Measurements from ENCODE around the gene DRC1. TPM values are rescaled to one million over a fixed set of nuclear protein-coding genes. Genes with fewer than 3 reads are reported as not detected.

The DRC1 gene
- total and polyA plus RNA-seq, 8 donors: 0.19 to 0.54 TPM; not detected in 6

GRCh38 chr2:26485725-26486418 lies 84.2 kb downstream of the DRC1 start:
- intact Hi-C loops (cut with DNase I): no loop called here
- peaks cover 8 to 15% (median 11%) of the 10 kb centered on the region in 3 donors for H3K4me1 ChIP-seq
- FAIRE-seq (no peak), ATAC-seq (no peak), DNase-seq (peak in 1 of 6 donors; percentile 57)
- no peaks in the 10 kb centered on the region for H3K36me3 ChIP-seq
- no peak overlapping the region for H3K27ac ChIP-seq
- WGBS, 2 donors: 86 to 93% methylated on average over 8 of the region's 8 CpGs
- no peak for TF ChIP-seq CTCF (IDR thresholded peaks at IDR 0.05)
- no peak overlapping the region for H3K4me3 ChIP-seq
- H3K9me3 ChIP-seq: no peaks in the 10 kb centered on the region
- H3K27me3 ChIP-seq: no peaks in the 10 kb centered on the region

- no peaks in the 10 kb centered on the region for H3K9me3 ChIP-seq
- no peak for ATAC-seq
- H3K27me3 ChIP-seq: no peaks in the 10 kb centered on the region
- peaks cover 8 to 15% (median 11%) of the 10 kb centered on the region in 3 donors for H3K4me1 ChIP-seq
- 94 to 95% methylated on average over 3 of the region's 3 CpGs for WGBS, 2 donors
- no peaks in the 10 kb centered on the region for H3K36me3 ChIP-seq
- DNase-seq: no peak
- TF ChIP-seq CTCF (IDR thresholded peaks at IDR 0.05): no peak
- no peak overlapping the region for H3K4me3 ChIP-seq
- H3K27ac ChIP-seq: no peak overlapping the region
- no peak for FAIRE-seq
- intact Hi-C loops (cut with DNase I): no loop called here
Observed at GRCh38 chr2:26486789-26487188, 85.1 kb downstream of the DRC1 start.

GRCh38 chr2:26487192-26487591 lies 85.5 kb downstream of the DRC1 start:
- Histone ChIP-seq H3K36me3 (no peaks in the 10 kb centered on the region), H3K4me1 (peaks cover 8 to 15% (median 11%) of the 10 kb centered on the region in 3 donors), H3K4me3 (no peak overlapping the region), H3K27ac (no peak overlapping the region), H3K9me3 (no peaks in the 10 kb centered on the region), H3K27me3 (no peaks in the 10 kb centered on the region)
- no peak for TF ChIP-seq CTCF (IDR thresholded peaks at IDR 0.05)
- ATAC-seq (no peak), DNase-seq (no peak), FAIRE-seq (no peak)
- WGBS, 2 donors: 77 to 81% methylated on average over 5 of the region's 5 CpGs
- intact Hi-C loops (cut with DNase I): no loop called here

GRCh38 chr2:26488463-26489212 lies 86.9 kb downstream of the DRC1 start:
- H3K27me3 ChIP-seq: no peaks in the 10 kb centered on the region
- DNase-seq (peak in 1 of 6 donors; percentile 30), FAIRE-seq (no peak), ATAC-seq (no peak)
- H3K4me3 ChIP-seq: no peak overlapping the region
- intact Hi-C loops (cut with DNase I): no loop called here
- peaks cover 6 to 10% (median 7%) of the 10 kb centered on the region in 3 donors for H3K4me1 ChIP-seq
- WGBS, 2 donors: 87 to 92% methylated on average over 20 of the region's 20 CpGs
- H3K9me3 ChIP-seq: no peaks in the 10 kb centered on the region
- H3K27ac ChIP-seq: no peak overlapping the region
- no peaks in the 10 kb centered on the region for H3K36me3 ChIP-seq
- TF ChIP-seq CTCF (IDR thresholded peaks at IDR 0.05): no peak

All from pancreas (tissue), 10 donors.